IPS-18a (cell line): Measurements from ENCODE around the gene TNS4.

Experiments
- H3K27ac ChIP-seq: one replicate; pipeline ENCODE4 v1.5.1; 2013; ENCODE audit warnings: low read length
- H3K27me3 ChIP-seq: one replicate; pipeline ENCODE4 v1.6.1; 2013; ENCODE audit warnings: mild to moderate bottlenecking, low read length; ENCODE audit not compliant: control insufficient read depth, insufficient read depth
- H3K36me3 ChIP-seq: one replicate; pipeline ENCODE4 v1.6.1; 2013; ENCODE audit warnings: low read depth, low read length; ENCODE audit not compliant: control insufficient read depth
- H3K4me1 ChIP-seq: one replicate; pipeline ENCODE4 v1.6.1; 2013; ENCODE audit warnings: low read depth, low read length; ENCODE audit not compliant: control insufficient read depth
- H3K4me3 ChIP-seq: one replicate; pipeline ENCODE4 v1.5.1; 2013; ENCODE audit warnings: low read length
- H3K9ac ChIP-seq: one replicate; pipeline ENCODE4 v1.6.1; 2013; ENCODE audit warnings: mild to moderate bottlenecking, low read length, moderate library complexity
- H3K9me3 ChIP-seq: one replicate; pipeline ENCODE4 v1.6.1; 2013; ENCODE audit warnings: low read depth, low read length; ENCODE audit not compliant: control insufficient read depth

TNS4 gene

GRCh38 chr17:40483679-40484078, 17.7 kb downstream of the TNS4 start:
- peaks cover 14% of the 10 kb centered on the region for H3K4me1 ChIP-seq
- no peaks in the 10 kb centered on the region for H3K9me3 ChIP-seq
- H3K36me3 ChIP-seq = no peaks in the 10 kb centered on the region
- H3K27ac ChIP-seq = no peak overlapping the region
- no peak overlapping the region for H3K4me3 ChIP-seq
- H3K27me3 ChIP-seq = no peaks in the 10 kb centered on the region
- H3K9ac ChIP-seq = no peak overlapping the region

- no peaks in the 10 kb centered on the region for H3K27me3 ChIP-seq
- H3K9me3 ChIP-seq = no peaks in the 10 kb centered on the region
- peaks cover 14% of the 10 kb centered on the region for H3K4me1 ChIP-seq
- H3K4me3 ChIP-seq = no peak overlapping the region
- H3K27ac ChIP-seq = no peak overlapping the region
- no peak overlapping the region for H3K9ac ChIP-seq
- no peaks in the 10 kb centered on the region for H3K36me3 ChIP-seq
These were observed 18.7 kb downstream of the TNS4 start for GRCh38 chr17:40482722-40483121.

- Histone ChIP-seq H3K4me3 (no peak overlapping the region), H3K4me1 (peaks cover 14% of the 10 kb centered on the region), H3K9me3 (no peaks in the 10 kb centered on the region), H3K27me3 (no peaks in the 10 kb centered on the region), H3K27ac (no peak overlapping the region), H3K36me3 (no peaks in the 10 kb centered on the region), H3K9ac (no peak overlapping the region)
These were observed 20.3 kb downstream of the TNS4 start for GRCh38 chr17:40481106-40481505.

GRCh38 chr17:40480501-40481003, 20.9 kb downstream of the TNS4 start:
- Histone ChIP-seq H3K27ac (no peak overlapping the region), H3K36me3 (no peaks in the 10 kb centered on the region), H3K9ac (no peak overlapping the region), H3K4me1 (peaks cover 17% of the 10 kb centered on the region), H3K4me3 (no peak overlapping the region), H3K9me3 (no peaks in the 10 kb centered on the region), H3K27me3 (no peaks in the 10 kb centered on the region)

GRCh38 chr17:40479754-40480480, 21.5 kb downstream of the TNS4 start:
- Histone ChIP-seq H3K9ac (no peak overlapping the region), H3K27ac (no peak overlapping the region)

GRCh38 chr17:40478486-40478885, 22.9 kb downstream of the TNS4 start:
- Histone ChIP-seq H3K36me3 (no peaks in the 10 kb centered on the region), H3K4me1 (peaks cover 10% of the 10 kb centered on the region), H3K27me3 (no peaks in the 10 kb centered on the region), H3K9ac (no peak overlapping the region), H3K9me3 (no peaks in the 10 kb centered on the region), H3K4me3 (no peak overlapping the region), H3K27ac (no peak overlapping the region)

More at GRCh38 chr17:40479754-40480480, 21.5 kb downstream of the TNS4 start:
- H3K9me3 ChIP-seq = no peaks in the 10 kb centered on the region
- H3K27me3 ChIP-seq = no peaks in the 10 kb centered on the region
- peaks cover 19% of the 10 kb centered on the region for H3K4me1 ChIP-seq
- no peaks in the 10 kb centered on the region for H3K36me3 ChIP-seq
- H3K4me3 ChIP-seq = no peak overlapping the region

- peaks cover 10% of the 10 kb centered on the region for H3K4me1 ChIP-seq
- no peaks in the 10 kb centered on the region for H3K36me3 ChIP-seq
- H3K27ac ChIP-seq = no peak overlapping the region
- no peaks in the 10 kb centered on the region for H3K27me3 ChIP-seq
- no peak overlapping the region for H3K9ac ChIP-seq
- H3K9me3 ChIP-seq = no peaks in the 10 kb centered on the region
- no peak overlapping the region for H3K4me3 ChIP-seq
These were observed 23.6 kb downstream of the TNS4 start for GRCh38 chr17:40477796-40478195.

- no peak overlapping the region for H3K27ac ChIP-seq
- H3K4me1 ChIP-seq = peaks cover 11% of the 10 kb centered on the region
- H3K9me3 ChIP-seq = no peaks in the 10 kb centered on the region
- no peaks in the 10 kb centered on the region for H3K27me3 ChIP-seq
- H3K36me3 ChIP-seq = no peaks in the 10 kb centered on the region
- H3K9ac ChIP-seq = no peak overlapping the region
- H3K4me3 ChIP-seq = no peak overlapping the region
These were observed 26.1 kb downstream of the TNS4 start for GRCh38 chr17:40475234-40475908.

GRCh38 chr17:40474419-40475002, 26.9 kb downstream of the TNS4 start:
- Histone ChIP-seq H3K9ac (no peak overlapping the region), H3K4me3 (no peak overlapping the region), H3K36me3 (no peaks in the 10 kb centered on the region), H3K9me3 (no peaks in the 10 kb centered on the region), H3K27me3 (no peaks in the 10 kb centered on the region), H3K4me1 (peaks cover 11% of the 10 kb centered on the region), H3K27ac (no peak overlapping the region)

GRCh38 chr17:40473573-40474365, 27.7 kb downstream of the TNS4 start:
- Histone ChIP-seq H3K4me3 (no peak overlapping the region), H3K4me1 (peaks cover 11% of the 10 kb centered on the region), H3K27ac (no peak overlapping the region), H3K36me3 (no peaks in the 10 kb centered on the region), H3K9ac (no peak overlapping the region), H3K27me3 (no peaks in the 10 kb centered on the region), H3K9me3 (no peaks in the 10 kb centered on the region)

GRCh38 chr17:40472733-40473452, 28.5 kb downstream of the TNS4 start:
- Histone ChIP-seq H3K4me1 (peaks cover 11% of the 10 kb centered on the region), H3K9me3 (no peaks in the 10 kb centered on the region), H3K27me3 (no peaks in the 10 kb centered on the region), H3K36me3 (no peaks in the 10 kb centered on the region), H3K27ac (no peak overlapping the region), H3K9ac (no peak overlapping the region), H3K4me3 (no peak overlapping the region)
